Left renal pelvis (tissue), 4 donors: Measurements from ENCODE around the gene MAGI1. TPM values are rescaled to one million over a fixed set of nuclear protein-coding genes. Genes with fewer than 3 reads are reported as not detected.

Source experiments
- DNase-seq, 4 donors: peaks; one replicate each; pipeline ENCODE4 v3.0.0-alpha.2; 2013; ENCODE audit warnings: low read depth in 4 of 4, low spot score in 3 of 4
- polyA plus RNA-seq, 4 donors: library from polyadenylated mRNA; unstranded; fragments of 120-200 nt; gene quantifications; one replicate each; pipeline ENCODE4 v1.2.1, GENCODE V29; 2013; ENCODE audit not compliant: insufficient read length in 4 of 4

MAGI1 gene
- polyA plus RNA-seq, 4 donors = 9.3 to 33.8 (median 26.9) TPM

- no peak for DNase-seq
Observed at GRCh38 chr3:65854606-65855304, 184.0 kb downstream of the MAGI1 start.

- no peak for DNase-seq
Observed at GRCh38 chr3:65851827-65852226, 186.9 kb downstream of the MAGI1 start.

GRCh38 chr3:65850261-65850660 is 188.5 kb downstream of the MAGI1 start:
- no peak for DNase-seq

GRCh38 chr3:65848024-65848423 is 190.7 kb downstream of the MAGI1 start:
- DNase-seq = no peak

GRCh38 chr3:65846936-65847335 is 191.8 kb downstream of the MAGI1 start:
- no peak for DNase-seq

- no peak for DNase-seq
Observed at GRCh38 chr3:65844370-65844769, 194.3 kb downstream of the MAGI1 start.

GRCh38 chr3:65843732-65844131 is 195.0 kb downstream of the MAGI1 start:
- no peak for DNase-seq

GRCh38 chr3:65837604-65838003 is 201.1 kb downstream of the MAGI1 start:
- no peak for DNase-seq

- no peak for DNase-seq
Observed at GRCh38 chr3:65836047-65836446, 202.7 kb downstream of the MAGI1 start.

GRCh38 chr3:65833761-65834505 is 204.8 kb downstream of the MAGI1 start:
- DNase-seq = no peak

- DNase-seq = no peak
Observed at GRCh38 chr3:65831733-65832425, 206.8 kb downstream of the MAGI1 start.

- no peak for DNase-seq
Observed at GRCh38 chr3:65830948-65831732, 207.6 kb downstream of the MAGI1 start.

- DNase-seq = no peak
Observed at GRCh38 chr3:65829228-65829627, 209.5 kb downstream of the MAGI1 start.

GRCh38 chr3:65828706-65829105 is 210.0 kb downstream of the MAGI1 start:
- DNase-seq = no peak

- DNase-seq = no peak
Observed at GRCh38 chr3:65827076-65827475, 211.6 kb downstream of the MAGI1 start.

- DNase-seq = no peak
Observed at GRCh38 chr3:65824166-65824565, 214.6 kb downstream of the MAGI1 start.

GRCh38 chr3:65820600-65820999 is 218.1 kb downstream of the MAGI1 start:
- no peak for DNase-seq

GRCh38 chr3:65819896-65820295 is 218.8 kb downstream of the MAGI1 start:
- DNase-seq = no peak

GRCh38 chr3:65817553-65818126 is 221.1 kb downstream of the MAGI1 start:
- no peak for DNase-seq

GRCh38 chr3:65816208-65816607 is 222.5 kb downstream of the MAGI1 start:
- no peak for DNase-seq
